ENCODE measurements around the gene RNF215. TPM values are rescaled to one million over a fixed set of nuclear protein-coding genes. Genes with fewer than 3 reads are reported as not detected.

RNF215 gene
- total and polyA plus RNA-seq, 2 of the 13 experiments (the other 11 are each of a cell fraction or from before 2014, with no cell fraction given): 5.3 to 6.1 TPM

GRCh38 chr22:30421695-30422480 lies 34.7 kb upstream of the RNF215 start (continued):
- TF ChIP-seq MTF2 (CRISPR knock-in tag; IDR thresholded peaks at IDR 0.05; ENCODE audit: borderline replicate concordance) (no peak), ZNF3 (CRISPR knock-in tag; IDR thresholded peaks at IDR 0.05) (no peak), GTF3A (CRISPR knock-in tag; conservative IDR thresholded peaks at IDR 0.05) (no peak), POLR2AphosphoS5 (IDR thresholded peaks at IDR 0.05; ENCODE audit: low read depth, low read length) (peak; percentile 82), HOMEZ (CRISPR knock-in tag; IDR thresholded peaks at IDR 0.05; ENCODE audit: low read depth) (0 out of 2 replicates have a peak, but pooled peaks have one; percentile 18), NFIC (IDR thresholded peaks at IDR 0.05; ENCODE audit: low read length) (0 out of 2 replicates have a peak, but pooled peaks have one; percentile 9), ZNF33A (CRISPR knock-in tag; IDR thresholded peaks at IDR 0.05; ENCODE audit: borderline replicate concordance) (no peak), HOXA3 (CRISPR knock-in tag; IDR thresholded peaks at IDR 0.05) (0 out of 2 replicates have a peak, but pooled peaks have one; percentile 23), ASH2L (IDR thresholded peaks at IDR 0.05; ENCODE audit: insufficient read length, low read depth, low read length) (peak; percentile 37), SOX5 (CRISPR knock-in tag; IDR thresholded peaks at IDR 0.05; ENCODE audit: borderline replicate concordance) (peak; percentile 23; the same call in 1 of the 2 replicates), YEATS4 (CRISPR knock-in tag; IDR thresholded peaks at IDR 0.05; ENCODE audit: borderline replicate concordance) (no peak), PAF1 (CRISPR knock-in tag; IDR thresholded peaks at IDR 0.05) (0 out of 2 replicates have a peak, but pooled peaks have one; percentile 50), MTF1 (CRISPR knock-in tag; IDR thresholded peaks at IDR 0.05) (no peak), ZNF251 (CRISPR knock-in tag; IDR thresholded peaks at IDR 0.05) (no peak), MTA3 (CRISPR knock-in tag; IDR thresholded peaks at IDR 0.05) (no peak), NRL (CRISPR knock-in tag; IDR thresholded peaks at IDR 0.05; ENCODE audit: borderline replicate concordance) (no peak), FOXA1 (IDR thresholded peaks at IDR 0.05) (no peak), FOXA1 (CRISPR knock-in tag; IDR thresholded peaks at IDR 0.05) (no peak), ZNF607 (CRISPR knock-in tag; IDR thresholded peaks at IDR 0.05; ENCODE audit: borderline replicate concordance) (no peak)
- TF ChIP-seq, protein P1, sequence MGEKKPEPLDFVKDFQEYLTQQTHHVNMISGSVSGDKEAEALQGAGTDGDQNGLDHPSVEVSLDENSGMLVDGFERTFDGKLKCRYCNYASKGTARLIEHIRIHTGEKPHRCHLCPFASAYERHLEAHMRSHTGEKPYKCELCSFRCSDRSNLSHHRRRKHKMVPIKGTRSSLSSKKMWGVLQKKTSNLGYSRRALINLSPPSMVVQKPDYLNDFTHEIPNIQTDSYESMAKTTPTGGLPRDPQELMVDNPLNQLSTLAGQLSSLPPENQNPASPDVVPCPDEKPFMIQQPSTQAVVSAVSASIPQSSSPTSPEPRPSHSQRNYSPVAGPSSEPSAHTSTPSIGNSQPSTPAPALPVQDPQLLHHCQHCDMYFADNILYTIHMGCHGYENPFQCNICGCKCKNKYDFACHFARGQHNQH (CRISPR knock-in tag; IDR thresholded peaks at IDR 0.05): no peak
- TF ChIP-seq, protein P2, sequence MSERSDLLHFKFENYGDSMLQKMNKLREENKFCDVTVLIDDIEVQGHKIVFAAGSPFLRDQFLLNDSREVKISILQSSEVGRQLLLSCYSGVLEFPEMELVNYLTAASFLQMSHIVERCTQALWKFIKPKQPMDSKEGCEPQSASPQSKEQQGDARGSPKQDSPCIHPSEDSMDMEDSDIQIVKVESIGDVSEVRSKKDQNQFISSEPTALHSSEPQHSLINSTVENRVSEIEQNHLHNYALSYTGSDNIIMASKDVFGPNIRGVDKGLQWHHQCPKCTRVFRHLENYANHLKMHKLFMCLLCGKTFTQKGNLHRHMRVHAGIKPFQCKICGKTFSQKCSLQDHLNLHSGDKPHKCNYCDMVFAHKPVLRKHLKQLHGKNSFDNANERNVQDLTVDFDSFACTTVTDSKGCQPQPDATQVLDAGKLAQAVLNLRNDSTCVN (CRISPR knock-in tag; IDR thresholded peaks at IDR 0.05; ENCODE audit: borderline replicate concordance): no peak
- TF ChIP-seq, protein P3, sequence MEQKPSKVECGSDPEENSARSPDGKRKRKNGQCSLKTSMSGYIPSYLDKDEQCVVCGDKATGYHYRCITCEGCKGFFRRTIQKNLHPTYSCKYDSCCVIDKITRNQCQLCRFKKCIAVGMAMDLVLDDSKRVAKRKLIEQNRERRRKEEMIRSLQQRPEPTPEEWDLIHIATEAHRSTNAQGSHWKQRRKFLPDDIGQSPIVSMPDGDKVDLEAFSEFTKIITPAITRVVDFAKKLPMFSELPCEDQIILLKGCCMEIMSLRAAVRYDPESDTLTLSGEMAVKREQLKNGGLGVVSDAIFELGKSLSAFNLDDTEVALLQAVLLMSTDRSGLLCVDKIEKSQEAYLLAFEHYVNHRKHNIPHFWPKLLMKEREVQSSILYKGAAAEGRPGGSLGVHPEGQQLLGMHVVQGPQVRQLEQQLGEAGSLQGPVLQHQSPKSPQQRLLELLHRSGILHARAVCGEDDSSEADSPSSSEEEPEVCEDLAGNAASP (CRISPR knock-in tag; IDR thresholded peaks at IDR 0.05; ENCODE audit: borderline replicate concordance): peak; percentile 55; the same call in 1 of the 2 replicates
- TF ChIP-seq, protein P4, sequence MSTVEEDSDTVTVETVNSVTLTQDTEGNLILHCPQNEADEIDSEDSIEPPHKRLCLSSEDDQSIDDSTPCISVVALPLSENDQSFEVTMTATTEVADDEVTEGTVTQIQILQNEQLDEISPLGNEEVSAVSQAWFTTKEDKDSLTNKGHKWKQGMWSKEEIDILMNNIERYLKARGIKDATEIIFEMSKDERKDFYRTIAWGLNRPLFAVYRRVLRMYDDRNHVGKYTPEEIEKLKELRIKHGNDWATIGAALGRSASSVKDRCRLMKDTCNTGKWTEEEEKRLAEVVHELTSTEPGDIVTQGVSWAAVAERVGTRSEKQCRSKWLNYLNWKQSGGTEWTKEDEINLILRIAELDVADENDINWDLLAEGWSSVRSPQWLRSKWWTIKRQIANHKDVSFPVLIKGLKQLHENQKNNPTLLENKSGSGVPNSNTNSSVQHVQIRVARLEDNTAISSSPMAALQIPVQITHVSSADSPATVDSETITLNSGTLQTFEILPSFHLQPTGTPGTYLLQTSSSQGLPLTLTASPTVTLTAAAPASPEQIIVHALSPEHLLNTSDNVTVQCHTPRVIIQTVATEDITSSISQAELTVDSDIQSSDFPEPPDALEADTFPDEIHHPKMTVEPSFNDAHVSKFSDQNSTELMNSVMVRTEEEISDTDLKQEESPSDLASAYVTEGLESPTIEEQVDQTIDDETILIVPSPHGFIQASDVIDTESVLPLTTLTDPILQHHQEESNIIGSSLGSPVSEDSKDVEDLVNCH (CRISPR knock-in tag; IDR thresholded peaks at IDR 0.05): no peak
